ENCODE measurements around the gene CORO6.
"Not testable (repeated sequence)": the region's sequence is repeated elsewhere in the genome, so short reads cannot be mapped to it uniquely, and the experiment has no call there.

Gene CORO6

DNA sequence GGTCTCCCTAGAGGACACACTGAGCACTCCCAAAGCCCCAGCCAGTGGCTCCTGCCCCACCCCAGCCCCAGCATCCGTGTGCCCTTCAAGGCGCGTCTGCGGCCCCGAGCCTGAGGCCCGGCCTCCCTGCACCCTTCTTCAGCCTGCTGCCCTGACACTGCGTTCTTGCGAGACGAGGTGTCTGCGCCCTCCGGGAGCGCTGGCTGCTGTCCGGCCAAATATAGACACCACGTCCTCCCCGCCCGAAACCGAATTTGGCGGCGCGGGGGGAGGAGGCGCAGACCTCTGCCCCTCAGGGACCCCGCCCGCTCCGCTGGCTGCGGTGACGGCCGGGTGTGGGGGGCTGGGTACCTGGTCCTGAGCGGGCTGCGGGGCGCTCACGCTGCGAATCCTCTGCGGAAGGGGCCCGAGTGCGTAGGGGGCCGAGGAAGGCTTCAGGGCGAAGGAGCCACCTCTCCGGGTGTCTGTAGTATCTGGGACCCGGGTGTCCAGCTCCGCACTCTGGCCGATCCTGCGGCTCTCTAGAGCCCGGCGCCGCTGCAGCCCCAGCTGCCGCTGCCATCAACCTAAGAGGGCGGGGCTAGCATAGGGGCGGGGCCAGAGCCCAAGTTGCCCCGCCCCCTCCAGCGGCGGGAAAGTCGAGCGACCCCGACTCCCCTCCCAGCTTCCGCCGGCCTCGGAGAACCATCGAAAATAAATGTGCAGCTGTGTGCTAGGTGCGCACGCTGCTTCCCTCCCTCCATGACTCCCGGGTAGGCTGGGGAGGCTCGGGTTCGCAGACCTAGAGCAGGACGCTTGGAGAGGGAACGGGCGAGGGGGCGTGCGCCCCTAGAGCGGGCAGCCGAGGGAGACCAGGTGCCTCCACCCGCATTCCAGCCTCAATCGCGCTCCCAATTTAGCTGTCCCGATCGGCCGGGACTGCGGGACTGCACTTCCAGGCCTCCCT lies at the start of gene CORO6:
Gene CORO6 (minus strand): TSS at position 576 of the 946 bp plus-strand sequence. CDS start 1,491 bp downstream, outside the sequence.
- DNase-seq (ENCODE audit: low spot score) = peak; percentile 76

DNA sequence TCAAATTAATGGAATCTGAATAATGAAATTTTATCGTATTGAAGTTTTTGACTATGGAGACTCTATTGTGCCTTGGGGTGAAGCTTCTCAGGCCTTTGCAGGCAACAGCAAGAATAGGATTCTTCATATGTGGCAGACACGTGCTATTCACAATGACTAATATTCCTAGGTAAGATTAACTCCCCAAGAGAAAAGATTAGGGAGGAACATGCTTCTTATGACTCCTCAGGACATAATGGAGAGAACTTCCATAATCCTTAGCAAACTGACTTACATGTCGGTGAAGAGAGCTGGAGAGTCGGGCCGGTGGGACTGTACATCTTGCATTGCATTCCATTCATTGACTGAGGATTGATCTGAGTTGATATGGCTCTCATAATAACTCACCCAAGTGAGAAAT lies 48.9 kb upstream of the CORO6 start:
- no peak for DNase-seq (ENCODE audit: low spot score)

DNA sequence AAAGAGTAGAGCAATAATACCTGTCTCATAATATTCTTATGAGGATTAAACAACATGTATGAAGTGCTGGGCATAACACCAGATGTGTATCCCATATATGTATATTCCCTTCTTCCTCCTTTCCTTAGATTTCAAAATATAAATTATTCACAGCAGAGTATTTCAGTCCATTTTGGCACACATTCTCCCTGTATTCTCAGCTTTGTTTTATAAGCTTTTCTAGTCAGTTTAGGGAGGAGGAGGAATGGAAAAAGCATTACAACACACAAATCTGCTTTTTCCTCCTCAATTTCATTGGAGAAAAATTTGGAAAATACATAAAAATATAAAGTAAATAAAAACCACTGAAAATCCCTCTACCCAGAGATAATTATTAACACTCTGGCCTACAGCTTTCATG lies 46.6 kb upstream of the CORO6 start:
- no peak for DNase-seq (ENCODE audit: low spot score)

- no peak for DNase-seq (ENCODE audit: low spot score)
These were observed 45.3 kb upstream of the CORO6 start for GRCh38 chr17:29667969-29668368.

DNA sequence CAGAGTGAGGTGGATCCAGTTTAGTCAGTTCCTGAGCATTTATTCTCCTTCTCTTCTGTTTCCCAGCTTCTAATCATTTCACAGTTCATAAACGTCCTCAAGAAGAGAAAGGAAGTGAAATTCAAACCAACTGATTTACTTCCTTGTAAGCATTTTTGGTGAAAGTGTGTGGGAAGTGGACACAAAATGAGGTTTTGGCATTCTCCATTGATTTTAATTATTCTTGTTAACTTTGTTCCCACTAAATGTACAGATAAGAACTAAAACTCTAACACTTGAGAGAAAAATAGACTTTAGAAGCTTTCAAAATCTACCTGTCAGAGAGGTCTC lies 42.7 kb upstream of the CORO6 start:
- DNase-seq (ENCODE audit: low spot score) = no peak

DNA sequence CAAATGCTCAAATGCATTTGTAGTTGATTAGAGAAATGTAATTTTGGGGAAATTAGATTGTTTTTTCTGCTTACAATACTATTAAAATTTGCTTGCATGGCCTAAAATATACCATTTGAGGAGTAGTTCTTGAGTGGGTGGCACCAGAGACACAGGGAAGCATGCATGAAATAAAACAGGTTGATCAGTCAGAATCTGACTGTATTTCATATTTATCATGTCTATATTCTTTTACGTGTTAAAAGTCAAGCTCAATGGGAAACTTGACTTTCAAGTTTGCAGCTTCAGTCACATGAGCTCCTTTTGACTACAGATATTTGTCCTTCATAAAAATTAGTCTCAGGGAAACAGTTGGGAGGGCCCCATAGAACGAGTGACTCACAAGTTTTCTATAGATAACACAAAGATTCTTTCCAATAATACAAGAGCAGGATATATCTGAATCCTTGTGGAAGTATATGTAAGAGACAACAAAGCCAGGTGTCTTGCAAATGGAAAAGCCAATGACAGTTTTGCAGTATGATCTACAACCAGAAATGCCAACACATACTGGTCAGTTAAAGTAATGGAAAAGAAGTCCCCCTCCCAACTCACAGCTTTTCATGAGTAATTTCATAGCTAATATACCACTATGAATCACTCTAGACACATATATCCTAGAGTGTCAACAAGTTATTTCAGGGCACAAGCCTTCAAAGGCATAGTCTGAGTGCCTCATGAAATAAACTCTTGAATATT lies 42.2 kb upstream of the CORO6 start:
- no peak for DNase-seq (ENCODE audit: low spot score)

- no peak for DNase-seq (ENCODE audit: low spot score)
These were observed 40.4 kb upstream of the CORO6 start for GRCh38 chr17:29663155-29663554.

DNA sequence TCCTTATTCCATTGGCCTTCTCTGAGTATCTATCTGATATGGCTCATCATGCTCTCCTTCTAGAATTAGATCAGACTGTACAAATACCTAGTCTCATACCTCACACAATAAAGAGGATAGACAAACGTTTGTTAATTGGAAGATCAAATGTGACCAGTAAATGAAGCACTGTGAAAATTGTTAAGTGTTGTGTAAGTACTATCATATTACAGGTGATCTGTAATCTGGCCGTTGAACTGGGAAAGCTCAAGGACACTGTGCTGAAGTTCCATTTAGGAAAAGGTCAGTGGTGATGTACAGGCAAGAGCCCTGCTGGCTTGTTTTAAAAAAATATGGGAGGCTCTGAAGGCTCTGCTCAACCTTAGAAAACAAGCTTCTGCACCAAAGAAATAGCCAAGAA lies 38.5 kb upstream of the CORO6 start:
- DNase-seq (ENCODE audit: low spot score) = no peak

- no peak for DNase-seq (ENCODE audit: low spot score)
These were observed 36.4 kb upstream of the CORO6 start for GRCh38 chr17:29659155-29659554.

DNA sequence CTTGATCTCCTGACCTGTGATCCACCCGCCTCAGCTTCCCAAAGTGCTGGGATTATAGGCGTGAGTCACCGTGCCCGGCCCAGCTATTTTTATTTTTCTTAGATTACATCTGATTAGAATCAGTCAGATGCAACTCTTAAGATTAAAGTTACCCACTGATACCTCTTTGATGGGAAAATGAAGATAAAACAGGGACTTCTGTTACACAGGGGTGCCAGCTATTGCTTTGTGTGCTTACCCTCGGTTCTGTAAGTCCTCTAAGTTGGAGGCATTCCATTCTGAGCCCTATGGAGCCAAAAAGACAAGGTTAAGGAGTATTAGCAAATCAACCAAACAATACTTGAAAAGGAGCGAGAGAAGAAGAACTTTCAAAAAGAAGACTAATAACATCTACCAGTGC lies 32.6 kb upstream of the CORO6 start:
- DNase-seq (ENCODE audit: low spot score) = no peak

GRCh38 chr17:29653995-29654714 lies 31.4 kb upstream of the CORO6 start:
- DNase-seq (ENCODE audit: low spot score) = no peak

DNA sequence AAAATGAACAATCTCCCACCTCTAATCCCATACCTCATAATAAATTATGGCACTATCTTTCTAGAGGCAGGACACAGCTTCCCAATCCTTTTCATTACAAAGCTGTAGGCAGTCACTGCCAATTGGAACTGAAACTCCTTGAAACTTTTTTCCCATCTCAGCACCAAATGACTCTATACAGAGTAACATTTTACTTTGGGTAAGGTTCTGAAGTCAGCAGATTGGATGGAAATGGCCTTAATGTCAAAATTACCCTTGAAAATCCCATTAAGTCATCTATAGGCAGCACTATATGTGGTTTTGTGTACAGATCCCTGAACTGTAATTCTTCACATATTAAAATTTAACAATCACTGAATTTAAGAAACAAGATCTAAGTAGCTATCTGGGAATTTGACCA lies 30.3 kb upstream of the CORO6 start:
- no peak for DNase-seq (ENCODE audit: low spot score)

- DNase-seq (ENCODE audit: low spot score) = not testable (repeated sequence)
These were observed 29.2 kb upstream of the CORO6 start for GRCh38 chr17:29651913-29652312.

- no peak for DNase-seq (ENCODE audit: low spot score)
These were observed 27.7 kb upstream of the CORO6 start for GRCh38 chr17:29650396-29650795.

GRCh38 chr17:29649359-29649758 lies 26.6 kb upstream of the CORO6 start:
- DNase-seq (ENCODE audit: low spot score) = no peak

DNA sequence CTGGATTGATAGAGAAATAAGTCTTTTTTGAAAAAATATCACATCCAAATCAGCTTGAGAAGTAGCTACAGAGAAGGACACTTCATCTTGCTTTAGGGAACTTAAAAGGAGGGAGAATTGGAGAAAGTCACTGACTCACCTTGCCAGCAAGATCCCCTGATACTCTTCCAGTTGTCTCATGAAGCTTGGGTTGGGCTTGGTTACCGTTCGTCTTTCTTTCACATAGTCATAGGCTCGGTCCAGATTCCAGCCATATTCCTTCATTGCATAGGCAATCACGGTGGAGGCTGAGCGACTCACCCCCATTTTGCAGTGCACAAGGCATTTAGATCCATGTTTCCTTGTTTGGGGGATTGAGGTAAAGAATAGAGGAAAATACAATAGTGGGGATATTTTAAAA lies 25.3 kb upstream of the CORO6 start:
- no peak for DNase-seq (ENCODE audit: low spot score)

DNA sequence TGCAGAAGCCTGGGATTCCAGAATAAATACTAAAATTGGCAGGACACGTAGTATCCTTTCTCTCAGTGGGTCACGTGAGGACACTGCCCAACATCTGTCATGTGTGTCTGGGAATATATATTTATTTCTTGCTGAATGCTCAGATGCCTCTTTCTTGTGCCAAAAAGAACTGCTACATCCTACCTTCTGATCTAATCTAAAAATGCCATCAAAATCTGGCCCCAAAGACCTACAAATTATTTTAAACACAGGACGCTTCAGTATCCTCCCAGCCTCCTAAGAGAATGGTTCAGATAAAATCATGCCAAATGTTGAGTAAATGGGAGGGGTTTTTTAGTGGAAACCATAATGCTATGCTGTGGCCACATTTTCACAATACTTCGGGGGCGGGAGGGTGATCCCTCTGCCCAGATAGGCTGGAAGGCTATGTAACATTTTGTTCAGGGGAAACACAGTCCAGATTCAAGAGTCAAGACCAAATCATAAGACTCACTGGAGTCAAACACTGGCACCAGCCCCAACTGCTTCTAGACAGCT lies 22.9 kb upstream of the CORO6 start:
- no peak for DNase-seq (ENCODE audit: low spot score)

DNA sequence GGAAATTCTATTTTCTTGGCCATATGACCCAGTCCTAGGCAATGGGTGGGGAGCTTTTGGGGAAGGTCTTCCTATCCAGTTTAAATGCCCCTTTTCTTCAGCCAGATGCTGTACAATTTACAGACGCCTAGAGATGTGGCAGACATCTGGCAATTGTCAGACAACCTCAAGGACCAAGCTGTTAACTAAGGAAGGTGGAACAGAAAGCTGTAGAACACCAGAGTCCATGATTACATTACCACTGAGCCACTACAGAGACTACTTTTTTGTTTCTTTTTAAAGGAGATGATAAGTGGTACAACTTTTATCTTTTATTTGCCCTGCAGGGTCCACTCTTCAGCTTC lies 21.1 kb upstream of the CORO6 start:
- no peak for DNase-seq (ENCODE audit: low spot score)

DNA sequence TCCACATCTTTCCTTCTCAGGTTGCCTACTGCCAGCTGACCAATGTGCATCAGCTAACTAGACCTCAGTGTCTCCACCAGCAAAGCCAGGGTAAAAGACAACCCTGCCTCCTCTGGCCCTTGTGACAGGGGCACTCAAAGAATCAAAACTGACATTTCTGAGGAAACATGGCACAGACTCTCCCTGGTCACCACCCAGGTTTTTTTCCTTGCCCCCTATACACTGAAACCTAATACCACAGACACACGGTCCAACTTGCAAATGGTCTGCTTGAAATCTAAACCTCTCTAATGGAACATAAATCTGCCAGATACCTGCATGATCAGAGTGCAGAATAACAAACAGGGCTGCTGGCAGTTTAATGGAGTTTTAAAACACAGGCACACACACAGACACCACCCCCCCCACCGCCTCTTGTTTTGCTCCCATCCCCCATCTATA lies 19.5 kb upstream of the CORO6 start:
- DNase-seq (ENCODE audit: low spot score) = no peak

- DNase-seq (ENCODE audit: low spot score) = no peak
These were observed 18.4 kb upstream of the CORO6 start for GRCh38 chr17:29640981-29641642.

- DNase-seq (ENCODE audit: low spot score) = peak; percentile 52
These were observed 17.7 kb upstream of the CORO6 start for GRCh38 chr17:29640413-29640812.

- DNase-seq (ENCODE audit: low spot score) = no peak
These were observed 11.2 kb upstream of the CORO6 start for GRCh38 chr17:29633886-29634285.

Measured in hepatic stellate cell (primary cell).